KBM-7 (cell line): ENCODE data around the gene CHRNA4.
"Not testable (repeated sequence)": the region's sequence is repeated elsewhere in the genome, so short reads cannot be mapped to it uniquely, and the experiment has no call there.

Experiments
- DNase-seq: peaks from one replicate; pipeline ENCODE4 v3.0.0-alpha.2; 2015
- in situ Hi-C: fragments of 300-500 bp; cut with MboI; formaldehyde crosslinking; loops from 2 replicates; pipeline ENCODE4 v1.14.3; 2020; ENCODE audit warnings: low sequenced_read_pairs, low pct_unique_long_range_greater_than_20kb, mixed read lengths

CHRNA4 gene

GRCh38 chr20:63342561-63343459, 18.3 kb downstream of the CHRNA4 start:
- in situ Hi-C loops, result no loop called here
- no peak for DNase-seq

GRCh38 chr20:63340158-63340688, 20.9 kb downstream of the CHRNA4 start:
- DNase-seq, in situ Hi-C loops: not testable (repeated sequence)

GRCh38 chr20:63339154-63340094, 21.7 kb downstream of the CHRNA4 start:
- DNase-seq, in situ Hi-C loops: not testable (repeated sequence)

- in situ Hi-C loops, result no loop called here
- no peak for DNase-seq
Observed at GRCh38 chr20:63337786-63338420, 23.2 kb downstream of the CHRNA4 start.

GRCh38 chr20:63336232-63336752, 24.9 kb downstream of the CHRNA4 start:
- no peak for DNase-seq
- in situ Hi-C loops, result no loop called here

- in situ Hi-C loops, result no loop called here
- no peak for DNase-seq
Observed at GRCh38 chr20:63335711-63336110, 25.4 kb downstream of the CHRNA4 start.

GRCh38 chr20:63335060-63335459, 26.1 kb downstream of the CHRNA4 start:
- in situ Hi-C loops, DNase-seq: not testable (repeated sequence)

- in situ Hi-C loops, result no loop called here
Observed at GRCh38 chr20:63334356-63334755, 26.8 kb downstream of the CHRNA4 start.

GRCh38 chr20:63333241-63333836, 27.8 kb downstream of the CHRNA4 start:
- DNase-seq, result no peak
- in situ Hi-C loops, result no loop called here

More at GRCh38 chr20:63334356-63334755, 26.8 kb downstream of the CHRNA4 start:
- no peak for DNase-seq

GRCh38 chr20:63332488-63333240, 28.5 kb downstream of the CHRNA4 start:
- no peak for DNase-seq
- in situ Hi-C loops, result no loop called here

- DNase-seq, result no peak
- in situ Hi-C loops, result no loop called here
Observed at GRCh38 chr20:63331741-63332400, 29.3 kb downstream of the CHRNA4 start.

GRCh38 chr20:63330940-63331339, 30.2 kb downstream of the CHRNA4 start:
- in situ Hi-C loops, result no loop called here
- no peak for DNase-seq

- in situ Hi-C loops, result no loop called here
- DNase-seq, result no peak
Observed at GRCh38 chr20:63330084-63330760, 30.9 kb downstream of the CHRNA4 start.

GRCh38 chr20:63329331-63330083, 31.6 kb downstream of the CHRNA4 start:
- DNase-seq, result no peak
- in situ Hi-C loops, result no loop called here

GRCh38 chr20:63328718-63329275, 32.4 kb downstream of the CHRNA4 start:
- DNase-seq, result no peak
- in situ Hi-C loops, result no loop called here
